GM12801 (cell line): ENCODE data around the gene APCDD1.

ENCODE experiments used
- CTCF ChIP-seq: IDR thresholded peaks from one replicate; pipeline ENCODE4 v1.5.1; 2011; ENCODE audit warnings: control low read depth; ENCODE audit not compliant: insufficient read length; ENCODE audit errors: extremely low read depth

The APCDD1 gene

GRCh38 chr18:10420561-10421352 is 33.7 kb upstream of the APCDD1 start:
- no peak for TF ChIP-seq CTCF

DNA sequence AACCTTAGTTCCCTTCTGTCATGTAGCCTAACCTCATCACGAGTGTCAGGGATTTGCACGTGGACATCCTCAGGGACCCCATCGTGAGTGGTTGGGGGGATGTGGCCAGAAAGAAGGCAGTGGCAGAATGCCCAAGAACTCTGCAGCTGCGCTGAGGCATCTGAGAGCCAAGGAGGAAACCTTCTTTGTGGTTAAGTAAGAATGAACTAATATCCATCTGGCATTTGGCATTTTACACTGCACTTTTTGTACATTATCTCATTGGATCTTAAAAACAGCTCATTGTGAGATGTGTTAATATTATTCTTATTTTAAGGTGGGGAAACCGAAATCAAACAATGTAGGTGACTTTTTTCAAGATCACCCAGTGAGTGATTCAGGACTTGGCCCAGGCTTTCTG is 32.6 kb upstream of the APCDD1 start:
- no peak for TF ChIP-seq CTCF

DNA sequence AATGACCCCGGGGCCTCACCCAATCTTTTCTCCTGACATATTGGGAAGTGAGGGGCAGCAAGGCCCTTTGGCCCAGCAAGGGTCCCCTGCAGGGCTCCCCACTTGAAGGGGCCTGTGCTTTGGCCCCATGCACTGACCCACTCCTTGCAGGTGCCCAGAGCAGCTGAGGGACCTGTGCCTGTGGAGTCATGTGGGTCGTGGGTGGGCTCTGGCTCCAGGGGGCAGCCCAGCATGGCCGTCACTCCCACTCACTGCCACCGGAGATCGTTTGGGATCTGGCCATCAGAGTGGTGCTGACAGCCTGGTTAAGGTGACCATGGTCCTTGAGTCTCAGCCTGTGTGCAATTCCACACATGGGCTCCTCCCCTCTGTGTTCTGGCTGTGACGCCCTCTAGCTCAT is 31.7 kb upstream of the APCDD1 start:
- TF ChIP-seq CTCF = no peak

- TF ChIP-seq CTCF = no peak
Measured at GRCh38 chr18:10424585-10425307, 29.7 kb upstream of the APCDD1 start.

DNA sequence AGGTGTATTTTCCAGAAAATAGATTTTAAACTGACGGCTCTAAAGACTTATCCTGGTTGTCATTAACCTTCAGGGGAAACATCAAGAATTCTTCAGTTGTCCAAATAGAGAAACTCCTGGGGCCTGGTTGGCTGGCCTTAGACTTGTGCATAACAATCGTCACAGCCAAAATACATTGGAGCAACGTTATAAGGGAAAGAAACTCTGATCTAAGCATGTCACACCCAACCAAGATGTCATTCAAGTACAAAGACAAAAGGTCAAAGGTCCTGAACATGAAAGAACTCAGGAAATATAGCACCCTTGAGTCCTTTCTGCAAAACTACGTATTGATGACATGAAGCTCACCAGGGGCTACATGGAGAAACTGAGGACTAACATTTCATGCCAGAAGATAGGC is 23.8 kb upstream of the APCDD1 start:
- TF ChIP-seq CTCF = no peak

- TF ChIP-seq CTCF = no peak
Measured at GRCh38 chr18:10431680-10432079, 22.8 kb upstream of the APCDD1 start.

- TF ChIP-seq CTCF = no peak
Measured at GRCh38 chr18:10432781-10433180, 21.7 kb upstream of the APCDD1 start.
